HCT116 (cell line): Measurements from ENCODE around the gene SPEF1. TPM values are rescaled to one million over a fixed set of nuclear protein-coding genes. Genes with fewer than 3 reads are reported as not detected.

Source experiments
- ATAC-seq: fragments of 200-7000 bp; cut with Tn5 transposase; 2 replicates; pipeline ENCODE4 v1.9.1; 2020; ENCODE audit warnings: mild to moderate bottlenecking, moderate library complexity
- BruUV-seq: library from RNA; stranded (reverse); fragments of 400-500 nt; replicated peaks from 2 replicates; lab custom pipeline; 2021; lab: Mats Ljungman, UMichigan
- CTCF ChIA-PET: fragments of 300-600 bp; sonication (Branson Sonifier 250); formaldehyde crosslinking; loops from one replicate; lab custom pipeline; 2021; ENCODE audit warnings: antibody characterized with exemption; lab: Charles Lee
- POLR2A ChIA-PET: fragments of 300-600, 350-600 bp; sonication (Branson Sonifier 250); formaldehyde crosslinking; loops from one replicate; lab custom pipeline; 2021; ENCODE audit warnings: antibody characterized with exemption; lab: Charles Lee
- RAD21 ChIA-PET, 2 experiments: fragments of 300-600 bp; sonication (Branson Sonifier 250); formaldehyde crosslinking; loops; one replicate each; lab custom pipeline; 2023; ENCODE audit warnings: low total read pairs in 2 of 2; ENCODE audit not compliant: uncharacterized antibody in 2 of 2, unreplicated experiment in 2 of 2, low non-redundant PET in 1 of 2; lab: Charles Lee
- DNase-seq: peaks from one replicate; pipeline ENCODE4 v3.0.0-alpha.2; 2010; ENCODE audit warnings: low read depth, low spot score
- H2AFZ ChIP-seq: fragments of 200-600 bp; shearing (Covaris generic), sonication (generic); 2 replicates; pipeline ENCODE4 v1.6.1; 2017; ENCODE audit warnings: low read depth, mixed run types, mixed read lengths, antibody characterized with exemption, low read length; ENCODE audit not compliant: poor library complexity, severe bottlenecking
- H3K27ac ChIP-seq: 2 replicates; pipeline ENCODE4 v1.5.1; 2012; ENCODE audit warnings: low read depth, low read length
- H3K27me3 ChIP-seq: fragments of 200-600 bp; sonication (generic); 2 replicates; pipeline ENCODE4 v1.6.1; 2016; ENCODE audit warnings: mixed run types, low read length, mixed read lengths; ENCODE audit not compliant: insufficient read depth
- H3K36me3 ChIP-seq, 2 experiments: fragments of 200-500 bp in 1 of 2; fragments of 200-600 bp in 1 of 2; sonication (Bioruptor generic) in 1 of 2; sonication (generic) in 1 of 2; 2 replicates each; pipeline versions ENCODE4 v1.5.1 to v1.6.1; 2014 to 2016; ENCODE audit warnings: low read length in 2 of 2, inconsistent platforms in 1 of 2, mixed read lengths in 1 of 2, mixed run types in 1 of 2; ENCODE audit not compliant: insufficient read depth in 2 of 2, control insufficient read depth in 1 of 2
- H3K4me1 ChIP-seq, 2 experiments: fragments of 200-600 bp in 1 of 2; sonication (generic) in 1 of 2; 2 replicates each; pipeline versions ENCODE4 v1.5.1 to v1.6.1; 2012 to 2017; ENCODE audit warnings: low read length in 2 of 2, inconsistent platforms in 1 of 2, mild to moderate bottlenecking in 1 of 2, mixed read lengths in 1 of 2, mixed run types in 1 of 2, moderate library complexity in 1 of 2; ENCODE audit not compliant: insufficient read depth in 2 of 2, control insufficient read depth in 1 of 2
- H3K4me2 ChIP-seq: fragments of 200-600 bp; sonication (generic); 2 replicates; pipeline ENCODE4 v1.6.1; 2017; ENCODE audit warnings: mixed run types, low read length, mixed read lengths
- H3K4me3 ChIP-seq, 2 experiments: fragments of 200-600 bp in 1 of 2; sonication (generic) in 1 of 2; replicated peaks in 1 of 2; 2 replicates each; pipeline ENCODE4 v1.5.1; 2011 to 2016; ENCODE audit warnings: low read length in 2 of 2, control low read depth in 1 of 2, low read depth in 1 of 2, mild to moderate bottlenecking in 1 of 2, mixed read lengths in 1 of 2, mixed run types in 1 of 2
- H3K79me2 ChIP-seq: fragments of 200-600 bp; sonication (generic); 2 replicates; pipeline ENCODE4 v1.6.1; 2017; ENCODE audit warnings: mild to moderate bottlenecking, mixed run types, low read length, moderate library complexity, mixed read lengths; ENCODE audit not compliant: insufficient read depth
- H3K9ac ChIP-seq: fragments of 200-600 bp; sonication (generic); 2 replicates; pipeline ENCODE4 v1.6.1; 2016; ENCODE audit warnings: low read length, mixed read lengths
- H3K9me2 ChIP-seq: fragments of 200-600 bp; sonication (generic), shearing (Covaris generic); 2 replicates; pipeline ENCODE4 v1.6.1; 2017; ENCODE audit warnings: mixed run types, mild to moderate bottlenecking, moderate library complexity; ENCODE audit not compliant: insufficient read depth
- H3K9me3 ChIP-seq, 2 experiments: fragments of 200-500 bp in 1 of 2; fragments of 200-600 bp in 1 of 2; sonication (Bioruptor generic) in 1 of 2; sonication (generic) in 1 of 2; 2 replicates each; pipeline ENCODE4 v1.6.1; 2014 to 2017; ENCODE audit warnings: low read length in 2 of 2, mixed read lengths in 2 of 2, inconsistent platforms in 1 of 2, low read depth in 1 of 2, mild to moderate bottlenecking in 1 of 2, mixed run types in 1 of 2, moderate library complexity in 1 of 2; ENCODE audit not compliant: control insufficient read depth in 1 of 2, insufficient read depth in 1 of 2
- H4K20me1 ChIP-seq: fragments of 200-600 bp; sonication (generic), shearing (Covaris generic); 2 replicates; pipeline ENCODE4 v1.6.1; 2017; ENCODE audit warnings: mixed run types, mild to moderate bottlenecking, moderate library complexity; ENCODE audit not compliant: insufficient read depth
- CBX3 ChIP-seq: IDR thresholded peaks from 2 replicates; pipeline ENCODE4 v1.6.1; 2012; ENCODE audit warnings: low read depth
- EZH2 ChIP-seq: fragments of 200-600 bp; sonication (generic); IDR thresholded peaks from 2 replicates; pipeline ENCODE4 v1.6.1; 2017; ENCODE audit warnings: antibody characterized with exemption, mixed run types
- FOSL1 ChIP-seq: IDR thresholded peaks from 2 replicates; pipeline ENCODE4 v1.6.1; 2012; ENCODE audit warnings: low read depth
- POLR2AphosphoS5 ChIP-seq: IDR thresholded peaks from 2 replicates; pipeline ENCODE4 v1.6.1; 2011; ENCODE audit warnings: mild to moderate bottlenecking, low read depth, low read length, moderate library complexity
- RAD21 ChIP-seq: IDR thresholded peaks from 2 replicates; pipeline ENCODE4 v1.6.1; 2012; ENCODE audit warnings: low read depth, mild to moderate bottlenecking
- SP1 ChIP-seq: IDR thresholded peaks from 2 replicates; pipeline ENCODE4 v1.6.1; 2012; ENCODE audit warnings: low read depth
- TCF7L2 ChIP-seq: IDR thresholded peaks from 2 replicates; pipeline ENCODE4 v1.7.0; 2011; ENCODE audit warnings: borderline replicate concordance, inconsistent platforms; ENCODE audit not compliant: insufficient read depth, insufficient read length; ENCODE audit errors: extremely low read depth
- ZNF274 ChIP-seq: fragments of 200-500 bp; sonication (Bioruptor generic); IDR thresholded peaks from 2 replicates; pipeline ENCODE4 v1.6.1; 2014; ENCODE audit warnings: mild to moderate bottlenecking, low read depth, low read length, inconsistent platforms
- intact Hi-C: fragments of 100-400 bp; cut with micrococcal nuclease; formaldehyde crosslinking; loops from 2 replicates; pipeline ENCODE4 v1.10.0; 2022
- total RNA-seq: library from RNA; stranded (reverse); gene quantifications from one replicate; pipeline ENCODE4 v1.2.1, GENCODE V29; 2021; ENCODE audit not compliant: unreplicated experiment
- TF ChIP-seq, protein P1 (sequence below): IDR thresholded peaks from 2 replicates; pipeline ENCODE4 v1.6.1; 2011; ENCODE audit warnings: mild to moderate bottlenecking, low read length, moderate library complexity; ENCODE audit not compliant: insufficient replicate concordance; ENCODE audit errors: extremely low read depth
- TF ChIP-seq, protein P2 (sequence below), 3 experiments: fragments of 200-600 bp in 1 of 3; sonication (generic) in 1 of 3; IDR thresholded peaks in 2 of 3; conservative IDR thresholded peaks in 1 of 3; 2 replicates each; pipeline ENCODE4 v1.5.1; 2012 to 2017; ENCODE audit warnings: low read depth in 2 of 3, low read length in 2 of 3, antibody characterized with exemption in 1 of 3, borderline replicate concordance in 1 of 3, control low read depth in 1 of 3, mild to moderate bottlenecking in 1 of 3, mixed read lengths in 1 of 3, mixed run types in 1 of 3, moderate library complexity in 1 of 3; ENCODE audit not compliant: insufficient read depth in 1 of 3

Gene SPEF1
- total RNA-seq, 1 experiment from 2014 or later = 0.93 TPM

DNA sequence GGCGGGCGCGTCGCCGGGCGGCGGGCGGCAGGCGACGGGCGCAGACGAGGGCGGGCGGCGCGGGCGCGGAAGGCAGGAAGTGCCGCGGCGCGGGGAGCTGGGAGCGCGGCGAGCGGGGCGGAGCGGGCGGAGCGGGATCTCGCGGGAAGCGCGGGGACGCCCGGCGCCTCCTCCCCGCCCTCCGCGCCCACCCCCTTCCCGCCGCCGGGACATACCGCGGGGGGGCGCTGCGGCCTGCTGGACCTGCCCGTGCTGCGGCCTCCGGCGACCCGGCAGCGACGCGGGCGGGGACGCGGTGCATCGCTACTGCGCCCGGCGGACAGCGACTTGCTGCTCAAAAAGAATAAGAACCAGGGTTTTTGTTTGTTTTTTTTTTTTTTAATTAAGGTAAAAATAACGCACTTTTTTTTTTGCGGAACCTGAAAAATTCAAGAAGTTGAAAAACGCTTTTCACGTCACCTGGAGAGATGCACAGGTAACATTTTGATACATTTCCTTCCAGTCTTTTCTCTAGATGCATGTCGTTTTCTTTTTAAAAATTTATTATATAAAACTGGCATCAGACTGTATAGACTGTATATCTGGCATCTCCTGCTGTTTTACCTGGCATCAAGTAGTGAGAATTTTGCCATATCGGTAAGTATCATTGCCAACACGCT, 5.5 kb upstream of the SPEF1 start, which contains the start of gene CENPB:
Gene CENPB (minus strand): TSS at position 76 of the 659 bp plus-strand sequence. CDS start 257 bp downstream, outside the sequence.
- H3K79me2 ChIP-seq = peaks cover 27% of the 10 kb centered on the region
- DNase-seq = peak; percentile 57
- peak within 1 kb of the TSS; percentile 14 for H2AFZ ChIP-seq
- no peaks in the 10 kb centered on the region for H3K9me2 ChIP-seq
- no TSS peak for BruUV-seq
- RAD21 ChIA-PET = interaction anchor here (0.6 to 1.2 kb wide), 6 partner anchors 31 to 109 kb away, joined by 3 to 7 read pairs (median 6); partner anchors contain the start of gene AP5S1 (in 1 of the 2)
- peak within 1 kb of the TSS; percentile 68 to 70 for H3K4me3 ChIP-seq
- peak within 1 kb of the TSS; percentile 88 for H3K4me2 ChIP-seq
- TF ChIP-seq POLR2AphosphoS5 (peak; percentile 54; the same call in 1 of the 2 replicates), SP1 (peak; percentile 34; the same call in 1 of the 2 replicates), RAD21 (peak; percentile 84), ZNF274 (no peak), FOSL1 (no peak), TCF7L2 (no peak), EZH2 (no peak), CBX3 (peak; percentile 41; the same call in 1 of the 2 replicates)
- TF ChIP-seq, protein P1, sequence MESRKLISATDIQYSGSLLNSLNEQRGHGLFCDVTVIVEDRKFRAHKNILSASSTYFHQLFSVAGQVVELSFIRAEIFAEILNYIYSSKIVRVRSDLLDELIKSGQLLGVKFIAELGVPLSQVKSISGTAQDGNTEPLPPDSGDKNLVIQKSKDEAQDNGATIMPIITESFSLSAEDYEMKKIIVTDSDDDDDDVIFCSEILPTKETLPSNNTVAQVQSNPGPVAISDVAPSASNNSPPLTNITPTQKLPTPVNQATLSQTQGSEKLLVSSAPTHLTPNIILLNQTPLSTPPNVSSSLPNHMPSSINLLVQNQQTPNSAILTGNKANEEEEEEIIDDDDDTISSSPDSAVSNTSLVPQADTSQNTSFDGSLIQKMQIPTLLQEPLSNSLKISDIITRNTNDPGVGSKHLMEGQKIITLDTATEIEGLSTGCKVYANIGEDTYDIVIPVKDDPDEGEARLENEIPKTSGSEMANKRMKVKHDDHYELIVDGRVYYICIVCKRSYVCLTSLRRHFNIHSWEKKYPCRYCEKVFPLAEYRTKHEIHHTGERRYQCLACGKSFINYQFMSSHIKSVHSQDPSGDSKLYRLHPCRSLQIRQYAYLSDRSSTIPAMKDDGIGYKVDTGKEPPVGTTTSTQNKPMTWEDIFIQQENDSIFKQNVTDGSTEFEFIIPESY = peak; percentile 91
- TF ChIP-seq, protein P2, sequence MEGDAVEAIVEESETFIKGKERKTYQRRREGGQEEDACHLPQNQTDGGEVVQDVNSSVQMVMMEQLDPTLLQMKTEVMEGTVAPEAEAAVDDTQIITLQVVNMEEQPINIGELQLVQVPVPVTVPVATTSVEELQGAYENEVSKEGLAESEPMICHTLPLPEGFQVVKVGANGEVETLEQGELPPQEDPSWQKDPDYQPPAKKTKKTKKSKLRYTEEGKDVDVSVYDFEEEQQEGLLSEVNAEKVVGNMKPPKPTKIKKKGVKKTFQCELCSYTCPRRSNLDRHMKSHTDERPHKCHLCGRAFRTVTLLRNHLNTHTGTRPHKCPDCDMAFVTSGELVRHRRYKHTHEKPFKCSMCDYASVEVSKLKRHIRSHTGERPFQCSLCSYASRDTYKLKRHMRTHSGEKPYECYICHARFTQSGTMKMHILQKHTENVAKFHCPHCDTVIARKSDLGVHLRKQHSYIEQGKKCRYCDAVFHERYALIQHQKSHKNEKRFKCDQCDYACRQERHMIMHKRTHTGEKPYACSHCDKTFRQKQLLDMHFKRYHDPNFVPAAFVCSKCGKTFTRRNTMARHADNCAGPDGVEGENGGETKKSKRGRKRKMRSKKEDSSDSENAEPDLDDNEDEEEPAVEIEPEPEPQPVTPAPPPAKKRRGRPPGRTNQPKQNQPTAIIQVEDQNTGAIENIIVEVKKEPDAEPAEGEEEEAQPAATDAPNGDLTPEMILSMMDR (IDR thresholded peaks at IDR 0.05 in 2 of 3, conservative IDR thresholded peaks at IDR 0.05 in 1 of 3; ENCODE audit: borderline replicate concordance in 1 of 3, insufficient read depth in 1 of 3, low read depth in 2 of 3, low read length in 2 of 3) = peak; percentile 58 to 91 (median 67)
- H4K20me1 ChIP-seq = no peaks in the 10 kb centered on the region
- H3K27ac ChIP-seq = peak within 1 kb of the TSS; percentile 81
- CTCF ChIA-PET = interaction anchor here (0.6 to 2.5 kb wide), 12 partner anchors 9 to 116 kb away, joined by 3 to 19 read pairs (median 4); partner anchors contain the start of genes ADISSP, AP5S1 and CDC25B
- peak within 1 kb of the TSS; percentile 72 for H3K9ac ChIP-seq
- POLR2A ChIA-PET = interaction anchor here (1.0 to 2.9 kb wide), 2 partner anchors 19 to 32 kb away, joined by 5 to 16 read pairs; partner anchors contain the start of genes ADISSP and AP5S1
- ATAC-seq = peak; percentile 88
- H3K9me3 ChIP-seq = no peaks in the 10 kb centered on the region
- peaks cover 0 to 8% of the 10 kb centered on the region in 2 experiments; a peak in 1 of 4 replicates for H3K36me3 ChIP-seq
- H3K27me3 ChIP-seq = no peaks in the 10 kb centered on the region
- intact Hi-C loops = loop anchor here (1.0 to 5.0 kb wide), 2 partner anchors 69 to 301 kb away; no protein-coding TSS in a partner anchor
- H3K4me1 ChIP-seq = peaks cover 25 to 40% of the 10 kb centered on the region in 2 experiments
